GM19023 (cell line): ENCODE results near the gene CHST8.

Experiments
- ATAC-seq: cut with Tn5 transposase; IDR thresholded peaks from one replicate; pipeline ENCODE4 v1.9.1; 2021; ENCODE audit warnings: mild to moderate bottlenecking, moderate library complexity; ENCODE audit not compliant: unreplicated experiment

The CHST8 gene

GRCh38 chr19:33780746-33781145 lies 159.0 kb downstream of the CHST8 start:
- no peak for ATAC-seq

GRCh38 chr19:33781415-33781935 lies 159.7 kb downstream of the CHST8 start:
- ATAC-seq = no peak

- ATAC-seq = no peak
Observed at GRCh38 chr19:33781996-33782395, 160.2 kb downstream of the CHST8 start.

GRCh38 chr19:33784432-33784831 lies 162.7 kb downstream of the CHST8 start:
- ATAC-seq = no peak

GRCh38 chr19:33785795-33786194 lies 164.0 kb downstream of the CHST8 start:
- ATAC-seq = no peak

GRCh38 chr19:33788676-33789075 lies 166.9 kb downstream of the CHST8 start:
- no peak for ATAC-seq

GRCh38 chr19:33789344-33789743 lies 167.6 kb downstream of the CHST8 start:
- no peak for ATAC-seq

- ATAC-seq = no peak
Observed at GRCh38 chr19:33794683-33795369, 173.1 kb downstream of the CHST8 start.

GRCh38 chr19:33795370-33796163 lies 173.8 kb downstream of the CHST8 start:
- no peak for ATAC-seq

GRCh38 chr19:33796164-33796875 lies 174.6 kb downstream of the CHST8 start, which contains the start of gene KCTD15:
Gene KCTD15, plus strand, starts transcription at chr19:33796870. Its CDS starts 3,585 bp downstream, at chr19:33800455.
- no peak for ATAC-seq

GRCh38 chr19:33797802-33798671 lies 176.3 kb downstream of the CHST8 start:
- no peak for ATAC-seq

- no peak for ATAC-seq
Observed at GRCh38 chr19:33798681-33799111, 176.9 kb downstream of the CHST8 start.

- ATAC-seq = no peak
Observed at GRCh38 chr19:33799476-33799875, 177.7 kb downstream of the CHST8 start.

GRCh38 chr19:33800012-33800680 lies 178.4 kb downstream of the CHST8 start:
- no peak for ATAC-seq

GRCh38 chr19:33801411-33801810 lies 179.7 kb downstream of the CHST8 start:
- no peak for ATAC-seq

GRCh38 chr19:33802001-33802400 lies 180.2 kb downstream of the CHST8 start:
- ATAC-seq = no peak

- ATAC-seq = no peak
Observed at GRCh38 chr19:33802801-33803200, 181.0 kb downstream of the CHST8 start.

GRCh38 chr19:33803383-33803782 lies 181.6 kb downstream of the CHST8 start:
- no peak for ATAC-seq

GRCh38 chr19:33804021-33804799 lies 182.5 kb downstream of the CHST8 start:
- ATAC-seq = no peak
